Measurements from ENCODE around the gene PALLD. TPM values are rescaled to one million over a fixed set of nuclear protein-coding genes. Genes with fewer than 3 reads are reported as not detected.
"Not testable (repeated sequence)": the region's sequence is repeated elsewhere in the genome, so short reads cannot be mapped to it uniquely, and the experiment has no call there.

Gene PALLD
- total RNA-seq, 1 donor from 2014 or later: 58.7 TPM

DNA sequence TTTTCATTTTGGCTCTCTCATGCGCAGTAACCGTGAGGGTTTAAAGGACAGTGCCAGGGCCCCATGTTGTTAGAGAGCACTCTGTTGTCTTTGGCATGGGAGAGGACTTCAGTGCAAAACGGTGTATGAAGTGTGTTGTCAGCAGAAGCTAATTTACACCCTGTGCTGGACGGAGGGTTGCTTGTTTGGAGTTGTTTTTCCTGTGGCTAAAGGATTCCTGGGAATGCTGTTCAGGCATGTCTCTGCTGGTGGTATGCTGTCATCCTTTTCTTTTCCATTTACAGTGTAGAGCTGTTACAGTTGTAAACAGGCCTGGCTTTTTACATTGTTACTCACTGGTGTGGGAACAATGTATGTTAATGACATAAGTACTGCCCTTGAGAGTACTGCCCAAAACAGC lies 306.9 kb downstream of the PALLD start:
- no peak for DNase-seq (ENCODE audit: low read depth, low spot score)
- Mint-ChIP-seq H3K27ac (ENCODE audit: unreplicated experiment) (peak overlapping the region; percentile 9), H3K4me3 (no peak overlapping the region), H3K27me3 (ENCODE audit: low read depth) (no peaks in the 10 kb centered on the region), H3K9me3 (peaks cover 5% of the 10 kb centered on the region), H3K4me1 (peaks cover 20% of the 10 kb centered on the region), H3K36me3 (ENCODE audit: low read depth) (no peaks in the 10 kb centered on the region)
- TF ChIP-seq CTCF (conservative IDR thresholded peaks at IDR 0.05): no peak

- Mint-ChIP-seq H3K36me3 (ENCODE audit: low read depth) (no peaks in the 10 kb centered on the region), H3K4me3 (no peak overlapping the region), H3K27ac (ENCODE audit: unreplicated experiment) (peak overlapping the region; percentile 9), H3K4me1 (peaks cover 24% of the 10 kb centered on the region), H3K9me3 (peaks cover 6% of the 10 kb centered on the region), H3K27me3 (ENCODE audit: low read depth) (no peaks in the 10 kb centered on the region)
- DNase-seq (ENCODE audit: low read depth, low spot score): no peak
- TF ChIP-seq CTCF (conservative IDR thresholded peaks at IDR 0.05): no peak
Observed at GRCh38 chr4:168804146-168804545, 307.3 kb downstream of the PALLD start.

GRCh38 chr4:168805341-168805740 lies 308.5 kb downstream of the PALLD start:
- no peaks in the 10 kb centered on the region for H3K36me3 Mint-ChIP-seq (ENCODE audit: low read depth)
- H3K27ac Mint-ChIP-seq (ENCODE audit: unreplicated experiment): no peak overlapping the region
- peaks cover 27% of the 10 kb centered on the region for H3K4me1 Mint-ChIP-seq
- H3K27me3 Mint-ChIP-seq (ENCODE audit: low read depth): no peaks in the 10 kb centered on the region
- TF ChIP-seq CTCF (conservative IDR thresholded peaks at IDR 0.05): no peak
- no peak for DNase-seq (ENCODE audit: low read depth, low spot score)
- H3K9me3 Mint-ChIP-seq: peaks cover 6% of the 10 kb centered on the region
- no peak overlapping the region for H3K4me3 Mint-ChIP-seq

GRCh38 chr4:168806247-168806646 lies 309.4 kb downstream of the PALLD start:
- not testable (repeated sequence) for DNase-seq (ENCODE audit: low read depth, low spot score); H3K36me3 Mint-ChIP-seq (ENCODE audit: low read depth); H3K27me3 Mint-ChIP-seq (ENCODE audit: low read depth); H3K27ac Mint-ChIP-seq (ENCODE audit: unreplicated experiment); H3K9me3 Mint-ChIP-seq; H3K4me3 Mint-ChIP-seq
- H3K4me1 Mint-ChIP-seq: peaks cover 27% of the 10 kb centered on the region

- Mint-ChIP-seq H3K27me3 (ENCODE audit: low read depth) (no peaks in the 10 kb centered on the region), H3K27ac (ENCODE audit: unreplicated experiment) (no peak overlapping the region)
Observed at GRCh38 chr4:168811207-168811606, 314.4 kb downstream of the PALLD start.

More at GRCh38 chr4:168811207-168811606, 314.4 kb downstream of the PALLD start:
- peaks cover 41% of the 10 kb centered on the region for H3K4me1 Mint-ChIP-seq
- no peak overlapping the region for H3K4me3 Mint-ChIP-seq
- DNase-seq (ENCODE audit: low read depth, low spot score): no peak
- no peaks in the 10 kb centered on the region for H3K36me3 Mint-ChIP-seq (ENCODE audit: low read depth)
- peaks cover 2% of the 10 kb centered on the region for H3K9me3 Mint-ChIP-seq
- TF ChIP-seq CTCF (conservative IDR thresholded peaks at IDR 0.05): no peak

All from neural crest cell (in vitro differentiated cells).